Stimulated activated CD8-positive, alpha-beta memory T cell treated with anti-CD3 and anti-CD28 coated beads, Interleukin-12 subunit alpha, Interleukin-12 subunit beta, amount 100 ng/mL, for 24 hours (primary cell): ENCODE measurements around the gene CAPN15.
A peak's percentile ranks its signal among the peaks of the same experiment; 100 is the strongest.
"Not testable (repeated sequence)": the region's sequence is repeated elsewhere in the genome, so short reads cannot be mapped to it uniquely, and the experiment has no call there.

Source experiments
- DNase-seq: peaks from one replicate; pipeline ENCODE4 v3.0.0-alpha.2; 2020; ENCODE audit errors: extremely low read depth

The CAPN15 gene

GRCh38 chr16:527015-527903 lies at the start of gene CAPN15:
Gene CAPN15 (plus strand): TSS chr16:527712. CDS start chr16:546839, 19,127 bp downstream.
- DNase-seq = peak; percentile 71

- not testable (repeated sequence) for DNase-seq
These were observed 49.2 kb upstream of the CAPN15 start for GRCh38 chr16:478287-478686.

DNA sequence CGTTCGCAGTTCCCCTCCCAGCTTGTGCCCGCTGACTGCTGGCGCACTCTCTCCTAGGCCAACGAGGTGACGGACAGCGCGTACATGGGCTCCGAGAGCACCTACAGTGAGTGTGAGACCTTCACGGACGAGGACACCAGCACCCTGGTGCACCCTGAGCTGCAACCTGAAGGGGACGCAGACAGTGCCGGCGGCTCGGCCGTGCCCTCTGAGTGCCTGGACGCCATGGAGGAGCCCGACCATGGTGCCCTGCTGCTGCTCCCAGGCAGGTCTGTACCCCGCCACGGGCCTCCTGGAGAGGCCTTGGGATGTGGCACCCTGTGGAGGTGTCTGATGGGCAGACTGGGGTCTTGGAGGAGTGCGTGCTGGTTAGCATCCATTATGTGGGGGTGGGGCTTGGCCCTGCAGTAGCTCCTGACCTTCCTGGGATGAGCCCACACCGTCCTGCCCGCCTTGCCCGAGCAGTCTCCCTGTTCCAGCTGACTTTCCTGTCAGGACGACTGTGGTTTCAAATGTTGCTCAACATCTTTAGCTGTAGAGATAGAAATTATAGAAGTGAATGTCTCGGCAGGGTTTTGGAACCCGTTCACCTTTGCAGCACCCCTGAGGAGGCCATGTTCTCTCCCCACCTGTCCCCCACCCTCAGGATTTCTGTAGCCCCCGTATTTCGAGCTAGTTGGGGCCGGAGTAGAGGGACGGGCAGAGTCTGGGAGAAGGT lies 44.9 kb upstream of the CAPN15 start:
- DNase-seq = no peak

- DNase-seq = no peak
These were observed 44.0 kb upstream of the CAPN15 start for GRCh38 chr16:483341-484075.

GRCh38 chr16:489606-490005 lies 37.9 kb upstream of the CAPN15 start:
- DNase-seq = no peak

DNA sequence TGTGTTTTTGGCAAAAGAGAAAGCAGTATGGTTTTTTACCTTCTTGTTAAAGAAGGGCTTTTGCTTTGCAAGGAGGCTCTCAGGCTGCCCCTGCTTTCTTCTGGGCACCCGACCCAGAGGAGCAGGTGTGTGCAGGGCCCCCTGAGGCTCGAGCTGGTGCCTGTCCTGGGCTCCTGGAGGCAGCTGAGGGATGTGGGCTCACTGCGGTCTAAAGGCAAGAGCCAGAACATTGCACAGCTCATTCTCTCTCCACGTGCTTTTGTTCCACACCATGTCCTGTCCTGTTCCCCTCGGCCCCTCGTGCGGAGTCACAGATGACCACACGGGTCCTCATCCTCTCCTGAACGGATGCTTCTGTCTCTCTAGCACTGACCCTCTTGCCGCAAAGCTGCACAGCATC lies 36.7 kb upstream of the CAPN15 start:
- DNase-seq = no peak

- no peak for DNase-seq
These were observed 36.1 kb upstream of the CAPN15 start for GRCh38 chr16:491220-491919.

- no peak for DNase-seq
These were observed 35.2 kb upstream of the CAPN15 start for GRCh38 chr16:492211-492875.

DNA sequence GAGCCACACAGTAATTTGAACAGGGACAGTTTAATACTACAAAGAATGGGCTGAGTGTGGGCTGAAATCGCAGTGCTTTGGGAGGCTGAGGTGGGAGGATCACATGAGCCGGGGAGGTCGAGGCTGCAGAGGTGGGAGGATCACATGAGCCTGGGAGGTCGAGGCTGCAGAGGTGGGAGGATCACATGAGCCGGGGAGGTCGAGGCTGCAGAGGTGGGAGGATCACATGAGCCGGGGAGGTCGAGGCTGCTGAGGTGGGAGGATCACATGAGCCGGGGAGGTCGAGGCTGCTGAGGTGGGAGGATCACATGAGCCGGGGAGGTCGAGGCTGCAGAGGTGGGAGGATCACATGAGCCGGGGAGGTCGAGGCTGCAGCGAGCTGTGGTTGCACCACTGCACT lies 32.8 kb upstream of the CAPN15 start:
- not testable (repeated sequence) for DNase-seq

DNA sequence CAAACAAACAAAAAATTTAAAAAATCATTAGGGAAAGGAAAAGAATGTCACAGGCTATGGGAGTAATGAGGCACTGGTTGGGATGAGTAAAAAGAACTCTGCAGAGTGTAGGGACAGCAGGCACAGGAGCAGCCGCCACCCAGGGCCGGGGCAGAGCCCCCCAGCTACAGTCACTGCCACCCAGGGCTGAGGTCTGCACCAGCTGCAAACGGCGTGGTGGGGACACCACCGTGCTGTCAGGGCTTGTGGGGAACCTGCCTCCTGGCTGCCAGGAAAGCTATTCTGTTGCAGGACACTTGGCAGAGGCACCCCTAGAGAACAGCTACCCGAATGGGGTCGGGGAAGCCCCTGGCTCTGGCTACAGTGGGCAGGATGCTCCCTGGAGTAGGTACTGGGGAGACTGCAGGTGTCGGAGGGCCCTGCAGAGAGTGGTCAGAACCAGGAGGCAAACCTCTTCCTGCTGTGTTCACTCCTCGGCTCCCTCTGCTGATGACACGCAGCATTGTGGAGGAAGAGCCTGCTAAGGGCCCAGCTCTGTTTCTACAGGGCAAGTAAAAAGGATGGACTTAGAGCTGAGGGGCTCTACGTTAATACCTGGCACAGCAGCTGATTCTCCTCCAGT lies 32.3 kb upstream of the CAPN15 start:
- no peak for DNase-seq

DNA sequence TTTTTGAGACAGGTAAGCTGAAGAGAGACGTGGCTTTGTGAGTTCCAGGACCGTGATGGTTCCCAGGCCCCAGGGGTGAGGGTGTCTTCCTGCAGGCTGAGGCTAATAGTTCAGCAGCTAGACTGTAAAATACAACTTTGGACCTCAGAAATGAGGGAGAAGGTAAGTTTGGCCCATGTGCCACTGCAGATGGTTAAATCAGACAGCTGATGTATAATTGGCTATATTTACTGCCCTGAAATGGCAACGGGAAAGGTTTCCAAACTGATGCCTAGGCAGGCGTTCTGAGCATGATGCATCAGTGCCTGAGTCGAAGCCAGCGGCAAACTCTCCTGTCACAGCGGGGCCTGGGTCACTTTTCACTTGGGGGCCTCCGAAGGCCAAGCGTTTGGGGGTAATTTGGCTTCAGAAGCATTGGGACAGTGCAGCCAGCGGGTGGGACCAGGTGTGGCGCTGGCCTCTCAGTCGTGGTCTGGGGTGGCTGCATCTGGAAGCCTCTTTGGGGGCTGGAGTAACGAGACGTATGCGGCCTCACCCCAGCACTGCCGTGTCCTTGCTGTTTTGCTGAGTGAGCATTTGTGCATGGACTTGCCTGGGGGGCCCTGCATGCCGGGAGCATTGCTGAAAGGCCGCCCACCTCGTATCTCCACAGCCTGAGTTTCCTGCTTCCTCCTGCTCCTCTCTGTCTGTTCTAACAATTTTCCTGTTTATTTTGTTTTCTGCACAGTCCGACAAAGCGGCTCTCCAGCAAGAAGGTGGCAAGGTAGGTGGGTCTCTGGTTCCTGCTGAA lies 31.2 kb upstream of the CAPN15 start:
- DNase-seq = no peak

- no peak for DNase-seq
These were observed 30.3 kb upstream of the CAPN15 start for GRCh38 chr16:497258-497657.

- no peak for DNase-seq
These were observed 27.6 kb upstream of the CAPN15 start for GRCh38 chr16:499924-500323.

DNA sequence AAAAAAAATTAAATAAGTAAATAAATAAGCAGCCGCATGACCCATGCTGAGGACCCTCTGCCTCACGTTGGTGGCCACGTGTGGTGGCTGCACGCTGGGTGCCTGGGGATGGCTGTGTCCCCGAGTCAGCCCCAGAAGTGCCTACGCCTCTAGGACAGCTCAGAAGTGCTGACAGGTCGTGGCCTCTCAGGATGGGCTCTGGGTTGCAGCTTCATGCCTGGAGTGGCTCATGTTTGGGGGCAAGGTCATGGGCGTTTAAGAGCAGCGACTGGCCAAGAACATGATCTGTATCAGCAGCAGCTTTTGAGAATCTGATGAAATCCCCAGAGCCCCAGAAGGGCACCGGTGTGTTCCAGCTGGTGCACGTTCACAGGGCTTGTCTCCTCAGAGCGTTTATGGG lies 26.8 kb upstream of the CAPN15 start:
- DNase-seq = no peak

DNA sequence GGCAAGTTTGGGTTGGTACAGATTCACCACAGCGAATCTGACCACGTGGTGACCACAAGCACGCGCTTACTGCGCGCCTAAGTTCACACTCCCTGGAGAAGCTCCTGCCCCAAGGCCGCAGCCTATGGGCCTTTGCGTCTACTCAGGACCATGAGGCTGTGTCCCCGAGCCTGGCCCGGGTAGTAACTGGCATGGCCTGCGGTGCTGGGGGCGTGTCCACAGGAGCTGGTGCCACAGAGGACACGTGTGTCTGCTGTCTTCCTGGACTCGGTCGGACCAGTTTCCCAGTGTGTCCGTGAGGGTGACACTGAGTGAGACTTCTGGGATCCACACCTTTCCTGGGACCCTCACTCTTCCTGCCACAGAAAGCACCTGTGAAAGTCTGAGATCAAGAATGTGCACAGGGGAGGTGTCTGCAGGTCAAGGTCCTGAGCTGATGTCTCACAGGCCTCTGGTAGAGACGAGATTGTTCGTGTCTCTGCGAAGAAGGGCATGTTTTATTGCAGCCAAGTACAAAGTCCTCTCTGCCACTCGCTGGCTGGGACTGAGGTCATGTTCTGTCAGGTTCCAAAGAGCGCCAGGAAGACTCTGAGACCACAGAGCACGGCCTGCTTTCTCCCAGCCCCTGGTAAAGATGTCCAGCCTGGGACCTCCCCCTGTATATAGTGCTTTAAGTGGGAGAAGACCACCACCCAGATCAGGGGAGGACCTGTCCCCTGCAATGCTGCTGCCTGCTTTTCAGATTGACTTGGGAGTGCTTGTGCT lies 25.2 kb upstream of the CAPN15 start:
- no peak for DNase-seq

GRCh38 chr16:503150-504071 lies 24.1 kb upstream of the CAPN15 start:
- DNase-seq = no peak

- no peak for DNase-seq
These were observed 21.9 kb upstream of the CAPN15 start for GRCh38 chr16:505479-506245.

- no peak for DNase-seq
These were observed 21.3 kb upstream of the CAPN15 start for GRCh38 chr16:506246-506546.
